ENCODE data around the gene FOXF2. TPM values are rescaled to one million over a fixed set of nuclear protein-coding genes. Genes with fewer than 3 reads are reported as not detected.

The FOXF2 gene
- total and polyA plus RNA-seq, 2 donors (not counting 1 experiment from before 2014, with no cell fraction given): not detected

GRCh38 chr6:1363729-1364572, 25.4 kb upstream of the FOXF2 start:
- CTCF ChIA-PET: no interaction called here
- no peak overlapping the region for H3K4me3 Mint-ChIP-seq
- H3K9me3 Mint-ChIP-seq (ENCODE audit: insufficient read depth): peaks cover 3% of the 10 kb centered on the region
- Histone ChIP-seq H2AFZ (ENCODE audit: insufficient read depth, low read depth, low read length, poor library complexity, severe bottlenecking) (no peak overlapping the region), H3K4me1 (ENCODE audit: control insufficient read depth in 2 of 2, insufficient read depth in 2 of 2, low read length in 2 of 2) (no peaks in the 10 kb centered on the region), H4K20me1 (ENCODE audit: control insufficient read depth, insufficient read depth, low read length, poor library complexity, severe bottlenecking) (no peaks in the 10 kb centered on the region), H3K9me3 (ENCODE audit: control extremely low read depth in 1 of 3, control insufficient read depth in 2 of 3, insufficient read depth in 1 of 3, low read length in 2 of 3) (peaks cover 0 to 8% (median 0%) of the 10 kb centered on the region in 3 donors), H3K27ac (ENCODE audit: low read length in 2 of 2) (no peak overlapping the region), H3K27me3 (replicated peaks in 1 of 4; ENCODE audit: control extremely low read depth in 1 of 4, control insufficient read depth in 3 of 4, insufficient read depth in 4 of 4, low read length in 3 of 4) (peaks cover 0 to 15% (median 5%) of the 10 kb centered on the region in 4 experiments), H3K4me3 (ENCODE audit: control extremely low read depth in 1 of 5, extremely low read depth in 1 of 5, insufficient read depth in 1 of 5, low read depth in 2 of 5, low read length in 4 of 5) (no peak overlapping the region), H3K9ac (ENCODE audit: low read length) (no peak overlapping the region), H3K79me2 (ENCODE audit: control insufficient read depth, insufficient read depth, low read length) (no peaks in the 10 kb centered on the region), H3K4me2 (replicated peaks; ENCODE audit: low read depth, low read length, poor library complexity, severe bottlenecking) (no peak overlapping the region), H3K36me3 (replicated peaks in 1 of 2; ENCODE audit: control extremely low read depth in 1 of 2, control insufficient read depth in 1 of 2, extremely low read depth in 1 of 2, insufficient read depth in 2 of 2, low read length in 1 of 2) (no peaks in the 10 kb centered on the region)
- no peaks in the 10 kb centered on the region for H3K4me1 Mint-ChIP-seq
- POLR2A ChIA-PET: no interaction called here
- intact Hi-C loops (cut with micrococcal nuclease): no loop called here
- WGBS (ENCODE audit: insufficient coverage): 64% methylated on average over 11 of the region's 16 CpGs
- peaks cover 57% of the 10 kb centered on the region for H3K27me3 Mint-ChIP-seq
- H3K27ac Mint-ChIP-seq: no peak overlapping the region
- ATAC-seq (ENCODE audit: low read depth): no peak
- TF ChIP-seq EZH2 (IDR thresholded peaks at IDR 0.05; ENCODE audit: borderline replicate concordance, insufficient read depth, low read depth, low read length, poor library complexity, severe bottlenecking): no peak
- TF ChIP-seq CTCF (IDR thresholded peaks at IDR 0.05): no peak
- no peak for DNase-seq

- H3K4me3 Mint-ChIP-seq: no peak overlapping the region
- peaks cover 6% of the 10 kb centered on the region for H3K9me3 Mint-ChIP-seq (ENCODE audit: insufficient read depth)
- intact Hi-C loops (cut with micrococcal nuclease): no loop called here
- H3K27me3 Mint-ChIP-seq: peaks cover 59% of the 10 kb centered on the region
- Histone ChIP-seq H3K9ac (ENCODE audit: low read length) (no peak overlapping the region), H3K36me3 (replicated peaks in 1 of 2; ENCODE audit: control extremely low read depth in 1 of 2, control insufficient read depth in 1 of 2, extremely low read depth in 1 of 2, insufficient read depth in 2 of 2, low read length in 1 of 2) (no peaks in the 10 kb centered on the region), H3K4me3 (ENCODE audit: control extremely low read depth in 1 of 5, extremely low read depth in 1 of 5, insufficient read depth in 1 of 5, low read depth in 2 of 5, low read length in 4 of 5) (no peak overlapping the region), H4K20me1 (ENCODE audit: control insufficient read depth, insufficient read depth, low read length, poor library complexity, severe bottlenecking) (no peaks in the 10 kb centered on the region), H3K4me1 (ENCODE audit: control insufficient read depth in 2 of 2, insufficient read depth in 2 of 2, low read length in 2 of 2) (no peaks in the 10 kb centered on the region), H3K9me3 (ENCODE audit: control extremely low read depth in 1 of 3, control insufficient read depth in 2 of 3, insufficient read depth in 1 of 3, low read length in 2 of 3) (peaks cover 0 to 10% (median 0%) of the 10 kb centered on the region in 3 donors), H2AFZ (ENCODE audit: insufficient read depth, low read depth, low read length, poor library complexity, severe bottlenecking) (no peak overlapping the region), H3K27me3 (replicated peaks in 1 of 4; ENCODE audit: control extremely low read depth in 1 of 4, control insufficient read depth in 3 of 4, insufficient read depth in 4 of 4, low read length in 3 of 4) (peaks cover 0 to 15% (median 5%) of the 10 kb centered on the region in 4 experiments), H3K27ac (ENCODE audit: low read length in 2 of 2) (no peak overlapping the region), H3K79me2 (ENCODE audit: control insufficient read depth, insufficient read depth, low read length) (no peaks in the 10 kb centered on the region), H3K4me2 (replicated peaks; ENCODE audit: low read depth, low read length, poor library complexity, severe bottlenecking) (no peak overlapping the region)
- no peak for TF ChIP-seq EZH2 (IDR thresholded peaks at IDR 0.05; ENCODE audit: borderline replicate concordance, insufficient read depth, low read depth, low read length, poor library complexity, severe bottlenecking)
- TF ChIP-seq CTCF (IDR thresholded peaks at IDR 0.05): no peak
- no peak overlapping the region for H3K27ac Mint-ChIP-seq
- CTCF ChIA-PET: no interaction called here
- POLR2A ChIA-PET: no interaction called here
- DNase-seq (no peak), ATAC-seq (ENCODE audit: low read depth) (no peak)
- 60% methylated on average over 2 of the region's 2 CpGs for WGBS (ENCODE audit: insufficient coverage)
- no peaks in the 10 kb centered on the region for H3K4me1 Mint-ChIP-seq
These were observed 24.6 kb upstream of the FOXF2 start for GRCh38 chr6:1364791-1365190.

All from B cell (primary cell).